Measurements from ENCODE around the gene ERP44.
"Not testable (repeated sequence)": the region's sequence is repeated elsewhere in the genome, so short reads cannot be mapped to it uniquely, and the experiment has no call there.

GRCh38 chr9:99990508-99990907 is 108.3 kb downstream of the ERP44 start:
- not testable (repeated sequence) for TF ChIP-seq CTCF (IDR thresholded peaks at IDR 0.05; ENCODE audit: low read depth, low read length); POLR2A (IDR thresholded peaks at IDR 0.05; ENCODE audit: extremely low read depth, insufficient read length); MAX (IDR thresholded peaks at IDR 0.05; ENCODE audit: low read depth, low read length); MYC (IDR thresholded peaks at IDR 0.05; ENCODE audit: low read depth, low read length)
